KG1 (cell line): ENCODE results near the gene BRME1.
"Not testable (repeated sequence)": the region's sequence is repeated elsewhere in the genome, so short reads cannot be mapped to it uniquely, and the experiment has no call there.

Experiments
- DNase-seq: peaks from one replicate; lab custom pipeline; 2025; lab: John Stamatoyannopoulos, UW

The BRME1 gene

DNA sequence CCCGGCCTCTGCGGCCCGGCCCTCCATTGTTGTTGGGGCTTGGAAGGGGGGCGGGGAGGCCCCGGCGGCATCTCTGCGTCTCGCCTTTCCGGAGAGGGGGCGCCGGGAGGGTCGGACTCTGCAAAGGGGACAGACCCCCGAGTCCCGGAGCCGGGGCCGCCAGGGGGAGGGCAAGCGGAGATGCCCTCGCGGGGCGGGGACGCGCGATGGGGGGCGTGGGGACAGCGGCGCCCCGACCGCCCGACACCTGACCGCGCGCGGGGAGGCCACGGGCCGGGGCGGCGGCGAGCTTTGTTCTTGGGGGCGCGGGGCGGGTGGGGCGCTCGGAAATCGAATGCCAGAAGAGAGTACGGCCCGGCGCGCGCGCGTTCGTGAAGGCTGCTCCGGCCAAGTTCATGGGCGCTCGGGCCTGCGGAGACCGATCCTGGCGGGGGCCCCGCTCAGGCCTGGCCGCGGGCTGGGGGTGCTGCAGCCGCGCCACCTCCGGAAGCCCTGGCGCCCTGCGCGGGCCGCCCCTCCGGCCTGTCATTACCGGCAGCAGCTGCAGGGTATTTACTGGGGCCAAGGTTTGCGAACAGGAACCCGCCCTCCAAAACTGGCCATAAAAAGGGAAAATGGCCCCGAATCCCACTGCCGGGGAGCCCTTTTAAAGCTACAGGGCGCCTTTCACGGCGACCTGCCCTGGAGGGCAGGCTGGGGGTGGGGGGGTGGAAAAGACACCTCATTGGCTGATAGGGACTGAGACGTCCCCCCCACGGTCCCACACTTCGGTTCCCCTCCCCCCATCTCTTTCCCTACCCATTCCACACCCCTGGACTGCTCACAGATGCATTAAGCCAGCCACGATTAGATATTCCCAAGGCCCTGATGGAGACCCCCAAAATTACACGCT lies 40.1 kb downstream of the BRME1 start:
- DNase-seq: no peak

DNA sequence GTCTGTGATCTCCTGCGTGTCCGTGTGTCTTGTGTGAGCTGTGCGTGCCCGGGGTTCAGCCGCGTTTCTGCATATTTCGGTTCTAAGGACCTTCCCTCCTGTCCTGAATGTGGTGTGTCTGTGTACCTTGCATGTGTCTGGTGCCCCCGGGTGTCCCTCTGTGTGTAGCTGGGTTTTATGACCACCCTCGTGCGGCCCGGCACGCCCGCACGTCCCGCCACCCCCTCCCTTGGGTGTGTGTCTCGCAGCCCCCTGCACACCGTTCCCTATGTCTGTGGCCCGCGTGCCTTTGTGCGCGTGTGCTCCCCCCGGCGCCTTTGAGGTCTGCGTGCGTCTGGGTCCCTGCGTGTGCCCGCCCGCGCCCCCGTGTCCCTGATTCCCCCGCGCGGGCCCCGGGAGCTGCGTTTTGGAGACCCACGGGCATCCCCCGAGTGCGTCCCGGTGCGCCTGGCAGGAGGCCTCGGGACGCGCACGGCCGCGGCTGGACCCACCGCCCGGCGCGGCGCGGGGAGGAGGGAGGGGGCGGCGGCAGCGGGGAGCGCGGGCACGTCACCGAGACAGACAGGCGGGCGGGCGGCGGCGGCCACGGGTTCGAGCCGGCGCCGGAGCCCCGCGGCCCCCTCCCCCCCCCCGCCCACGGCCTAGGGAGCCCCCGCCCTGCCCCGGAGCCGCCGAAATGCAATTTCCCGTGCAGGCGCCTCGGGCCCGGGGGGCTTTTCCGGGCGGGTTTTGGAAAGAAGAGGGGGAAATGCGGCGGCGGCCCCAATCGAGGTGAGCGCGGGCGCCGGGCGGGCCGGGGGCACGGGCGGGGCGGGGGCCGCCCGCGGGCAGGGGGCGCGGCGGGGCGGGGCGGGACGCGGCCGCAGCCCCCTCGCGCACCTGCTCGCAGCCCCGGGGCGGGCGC lies 41.0 kb downstream of the BRME1 start:
- no peak for DNase-seq

DNA sequence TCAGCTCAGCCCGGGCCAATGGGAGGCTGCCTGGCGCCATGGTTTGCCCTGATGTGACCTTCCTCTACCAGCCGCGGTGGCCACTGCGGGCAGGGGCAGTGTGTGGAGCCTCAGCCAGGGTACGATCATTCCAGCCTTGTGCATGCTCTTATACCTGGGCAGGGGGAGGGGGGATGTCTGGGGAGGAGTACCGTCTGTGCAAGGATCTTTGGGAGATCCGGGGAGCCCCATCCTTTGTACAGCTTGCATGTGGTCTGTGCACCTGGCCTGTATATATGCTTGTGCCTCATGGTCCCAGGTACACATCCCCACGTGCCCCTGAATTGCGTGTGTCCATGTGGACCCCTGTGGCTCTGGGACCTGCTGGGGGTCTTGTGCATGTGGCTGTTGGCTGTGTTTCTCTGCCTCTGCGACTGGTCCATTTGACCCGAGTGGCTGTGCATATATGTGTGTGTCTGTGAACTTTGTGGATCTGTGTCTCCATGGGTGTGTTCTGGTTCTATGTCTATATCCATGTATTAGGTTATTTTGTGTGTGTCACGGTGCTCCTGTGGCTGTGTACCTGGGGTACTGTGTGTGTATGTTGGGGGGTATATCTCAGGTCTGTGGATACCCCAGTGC lies 41.8 kb downstream of the BRME1 start:
- DNase-seq: no peak

DNA sequence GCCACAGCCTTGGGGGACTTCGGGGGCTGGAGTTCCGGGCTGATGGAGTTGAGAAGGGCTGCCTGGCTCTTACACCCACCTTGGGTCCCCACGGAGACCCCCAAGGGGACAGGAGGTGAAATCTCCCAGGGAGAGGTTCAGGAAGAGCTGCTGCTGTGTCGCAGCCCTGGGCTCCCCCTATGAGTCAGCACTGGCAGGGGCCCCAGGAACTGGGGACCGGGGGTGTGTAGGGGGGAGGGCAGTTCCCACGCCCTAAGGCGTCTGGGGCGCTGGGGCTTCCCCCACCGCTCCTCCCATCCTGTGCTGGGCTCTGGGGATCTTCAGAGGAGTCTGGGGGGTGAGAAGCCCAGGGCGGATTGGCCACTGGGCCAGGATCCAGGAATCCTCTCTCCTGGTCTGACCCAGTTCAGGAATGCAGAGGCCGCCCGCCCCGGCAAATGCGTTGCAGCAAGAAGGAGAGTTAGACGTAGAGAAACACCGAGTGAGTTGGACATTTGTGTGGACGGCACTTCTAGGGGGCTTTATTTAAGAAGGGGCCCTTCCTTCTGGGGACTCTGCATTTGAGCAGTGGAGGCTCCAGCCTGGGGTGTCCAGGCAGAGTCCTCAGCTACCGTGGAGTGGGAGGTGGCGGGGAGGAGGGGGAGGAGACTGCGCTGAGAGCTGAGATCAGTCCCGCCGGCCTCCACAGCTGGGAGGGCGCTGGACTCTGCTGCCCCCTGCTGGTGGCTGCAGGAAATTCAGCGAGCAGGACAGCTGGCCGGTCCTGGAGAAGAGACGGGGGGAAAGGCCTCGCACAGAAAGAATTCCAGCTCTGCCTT lies 44.0 kb downstream of the BRME1 start:
- peak; percentile 60 for DNase-seq

DNA sequence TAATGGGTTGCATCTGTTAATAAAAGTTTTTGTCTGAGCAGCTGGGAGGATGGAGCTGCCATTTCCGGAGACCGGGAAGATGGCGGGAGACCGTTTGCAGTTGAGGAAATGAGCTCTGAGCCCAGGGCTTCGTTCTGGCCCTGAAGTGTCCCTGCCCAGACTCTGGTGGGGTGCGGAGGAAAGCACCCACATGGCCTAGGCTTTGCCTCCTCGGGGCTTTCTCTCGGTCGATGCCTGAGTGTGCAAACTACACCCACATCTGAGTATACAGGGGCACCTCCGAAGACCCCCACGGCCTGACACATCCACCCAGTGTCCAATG lies 44.6 kb downstream of the BRME1 start:
- DNase-seq: no peak

DNA sequence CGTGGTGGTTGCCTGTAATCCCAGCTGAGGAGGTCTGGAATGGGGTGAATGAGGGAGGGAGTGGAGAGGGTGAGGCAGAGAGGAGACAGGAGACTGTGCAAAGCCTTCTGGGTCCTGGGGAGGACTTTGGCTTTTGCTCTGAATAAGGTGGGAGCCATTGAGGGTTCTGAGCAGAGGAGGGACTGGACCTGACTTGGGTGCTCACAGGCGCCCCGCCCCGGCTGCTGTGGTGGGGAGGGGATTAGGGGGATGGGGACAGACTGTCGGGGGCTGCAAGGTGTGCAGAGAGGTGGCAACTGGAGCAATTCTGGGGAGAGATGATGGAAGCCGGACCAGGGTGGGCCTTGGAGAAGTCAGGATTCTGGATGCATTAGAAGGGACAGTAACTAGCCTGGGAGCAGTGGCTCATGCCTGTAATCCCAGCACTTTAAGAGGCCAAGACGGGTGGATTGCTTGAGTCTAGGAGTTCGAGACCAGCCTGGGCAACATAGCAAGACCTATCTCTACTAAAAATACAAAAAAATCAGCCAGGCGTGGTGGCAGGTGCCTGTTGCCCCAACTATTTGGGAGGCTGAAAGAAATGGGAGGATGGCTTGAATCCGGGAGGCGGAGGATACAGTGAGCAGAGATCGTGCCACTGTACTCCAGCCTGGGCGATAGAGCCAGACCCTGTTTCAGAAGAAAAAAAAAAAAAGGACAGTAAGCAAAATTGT lies 45.1 kb downstream of the BRME1 start:
- no peak for DNase-seq

DNA sequence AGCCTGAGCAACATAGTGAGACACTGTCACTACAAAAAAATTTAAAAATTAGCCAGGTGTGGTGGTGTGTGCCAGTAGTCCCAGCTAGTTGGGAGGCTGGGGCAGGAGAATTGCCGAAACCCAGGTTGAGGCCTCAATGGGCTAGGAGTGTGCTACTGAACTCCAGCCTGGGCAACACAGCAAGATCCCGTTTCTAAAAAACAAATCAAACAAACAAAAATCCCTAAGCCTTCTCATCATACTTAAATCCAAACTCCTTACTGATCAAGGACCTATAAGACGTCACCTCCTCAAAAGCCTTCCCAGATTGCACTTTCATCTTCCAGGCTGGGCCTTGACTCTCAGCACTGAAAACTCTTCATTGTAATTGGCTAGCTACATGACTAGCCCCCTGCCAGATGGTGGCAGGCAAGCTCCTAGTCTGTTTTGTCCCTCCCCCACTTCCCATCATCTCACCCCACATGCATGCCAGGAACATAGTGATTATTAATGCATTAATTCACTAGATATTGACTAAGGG lies 46.5 kb downstream of the BRME1 start:
- DNase-seq: no peak

DNA sequence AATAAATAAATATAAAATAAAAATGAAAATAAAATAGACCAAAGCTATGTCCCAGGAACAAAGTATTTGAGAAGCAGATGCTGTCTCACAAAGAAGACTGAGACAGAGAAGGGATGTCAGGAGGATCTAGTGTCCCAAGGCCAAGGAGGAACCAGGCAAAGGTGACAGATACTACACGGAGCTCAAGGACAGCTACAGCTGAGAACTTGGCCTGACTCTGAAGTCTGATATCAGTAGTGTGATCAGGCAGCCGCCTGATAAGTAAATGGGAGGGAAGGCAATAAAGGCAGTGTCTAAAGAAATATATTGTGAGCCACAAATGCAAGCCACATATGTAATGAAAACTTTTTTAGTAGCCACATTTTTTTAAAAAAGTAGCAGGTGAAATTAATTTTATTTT lies 49.4 kb downstream of the BRME1 start:
- DNase-seq: no peak

DNA sequence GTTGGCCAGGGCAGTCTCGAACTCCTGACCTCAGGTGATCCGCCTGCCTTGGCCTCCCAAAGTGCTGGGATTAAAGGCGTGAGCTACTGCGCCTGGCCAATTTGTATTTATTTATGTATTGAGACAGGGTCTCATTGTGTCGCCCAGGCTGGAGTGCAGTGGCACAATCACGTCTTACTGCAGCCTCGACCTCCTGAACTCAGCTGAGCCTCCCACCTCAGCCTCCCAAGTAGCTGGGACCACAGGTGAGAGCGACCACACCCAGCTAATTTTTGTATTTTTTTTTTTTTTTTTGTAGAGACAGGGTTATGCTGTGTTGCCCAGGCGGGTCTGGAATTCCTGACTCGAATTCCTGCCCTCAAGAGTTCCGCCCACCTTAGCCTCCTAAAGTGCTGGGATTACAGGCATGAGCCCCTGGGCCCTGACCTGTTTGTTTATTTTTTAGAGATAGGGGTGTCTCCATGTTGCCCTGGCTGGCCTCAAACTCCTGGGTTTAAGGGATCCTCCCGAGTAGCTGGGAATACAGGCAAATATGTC lies 53.7 kb downstream of the BRME1 start:
- not testable (repeated sequence) for DNase-seq

DNA sequence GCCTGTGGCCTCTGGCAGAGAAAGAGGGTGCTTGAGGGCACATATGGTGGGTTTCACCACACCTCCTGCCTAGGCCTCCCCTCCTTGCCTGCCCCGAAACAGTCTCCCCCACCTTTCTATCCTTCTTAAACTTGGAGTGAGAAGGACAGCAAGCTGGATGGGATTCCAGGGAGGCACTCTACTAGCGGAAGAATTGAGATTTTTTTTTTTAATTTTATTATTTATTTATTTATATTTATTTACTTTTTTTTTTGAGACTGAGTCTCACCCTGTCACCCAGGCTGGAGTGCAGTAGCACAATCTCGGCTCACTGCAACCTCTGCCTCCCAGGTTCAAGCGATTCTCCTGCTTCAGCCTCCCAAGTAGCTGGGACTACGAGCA lies 54.2 kb downstream of the BRME1 start:
- not testable (repeated sequence) for DNase-seq

DNA sequence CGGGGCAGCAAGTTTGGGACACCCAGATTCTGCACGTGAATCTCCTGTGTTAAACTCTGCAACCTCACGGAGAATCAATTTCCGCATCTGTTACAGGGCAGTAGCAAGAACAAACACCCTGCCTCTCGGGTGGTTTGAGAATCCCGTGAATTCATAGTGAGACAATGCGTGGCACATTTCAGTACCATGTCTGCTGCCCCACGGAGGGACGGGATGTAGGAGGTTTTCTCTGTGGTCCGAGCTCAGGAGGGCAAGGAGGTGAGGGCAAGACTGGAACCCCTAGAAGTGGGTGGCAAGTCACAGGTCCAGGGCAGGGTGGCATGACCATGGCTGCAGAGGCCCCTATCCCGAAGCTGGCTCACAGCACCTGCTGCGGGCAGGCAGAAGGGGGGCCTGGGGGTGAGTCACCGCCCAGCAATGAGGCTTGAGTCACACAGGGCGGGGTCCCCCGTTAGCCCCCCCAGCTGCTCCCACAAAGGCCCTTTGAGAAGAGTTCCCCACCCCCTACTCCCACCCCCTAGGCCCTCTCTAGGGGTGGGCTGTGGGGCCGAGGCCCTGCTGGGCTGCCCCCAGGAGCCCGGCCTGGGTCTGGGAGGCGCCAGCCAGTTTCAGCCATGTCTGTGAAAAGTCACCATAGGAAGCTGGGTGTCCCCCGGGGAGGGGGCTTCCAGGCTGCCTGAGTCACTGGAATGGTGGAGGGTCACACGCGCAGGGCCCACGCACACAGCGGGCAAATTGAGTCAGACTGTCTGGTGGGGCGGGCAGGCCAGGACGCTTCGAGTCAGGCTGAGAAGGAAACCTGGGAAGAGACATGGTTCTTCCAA lies 54.8 kb downstream of the BRME1 start:
- DNase-seq: no peak

DNA sequence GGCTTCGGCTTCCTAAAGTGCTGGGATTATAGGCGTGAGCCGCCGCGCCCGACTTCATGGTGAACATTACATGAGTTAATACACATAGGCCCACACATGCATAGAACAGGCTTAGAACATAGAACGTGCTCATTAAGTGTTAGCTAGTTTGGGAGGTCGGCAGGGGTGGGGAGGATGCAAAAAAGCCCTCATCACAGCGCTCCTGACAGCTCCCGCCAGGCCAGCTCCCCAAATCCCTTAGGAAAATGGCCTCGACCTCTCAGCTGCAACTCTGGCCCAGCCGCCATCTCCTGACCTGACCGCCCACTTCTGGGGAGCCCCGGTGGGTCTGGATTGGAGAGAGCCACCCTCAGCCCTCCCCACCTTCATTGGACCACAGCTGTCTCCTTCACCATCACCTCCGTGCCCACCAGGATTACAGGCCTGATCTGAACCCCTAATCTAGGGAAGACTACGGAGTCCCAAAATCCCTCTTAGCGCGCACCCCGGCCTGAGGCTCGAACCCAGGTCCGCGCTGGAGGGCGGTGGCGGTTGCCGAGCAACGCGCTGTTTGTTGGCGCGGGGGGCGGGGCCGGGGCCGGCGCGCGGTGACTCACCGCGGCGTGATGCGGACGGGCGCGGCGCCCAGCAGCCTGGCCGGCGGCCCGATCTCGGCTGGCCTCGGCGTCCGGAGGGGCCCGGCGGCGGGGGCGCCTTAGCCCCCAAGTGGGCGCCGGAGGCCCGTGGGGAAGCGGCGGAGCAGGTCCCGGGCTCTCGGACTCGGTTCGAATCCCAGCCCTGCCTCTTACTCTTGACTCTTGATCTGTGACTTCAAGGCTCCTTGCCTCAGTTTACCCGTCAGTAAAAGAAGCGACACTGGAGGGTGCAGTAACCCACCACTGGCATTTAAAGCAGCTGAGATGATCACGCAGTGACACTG lies 55.7 kb downstream of the BRME1 start:
- peak; percentile 15 for DNase-seq

DNA sequence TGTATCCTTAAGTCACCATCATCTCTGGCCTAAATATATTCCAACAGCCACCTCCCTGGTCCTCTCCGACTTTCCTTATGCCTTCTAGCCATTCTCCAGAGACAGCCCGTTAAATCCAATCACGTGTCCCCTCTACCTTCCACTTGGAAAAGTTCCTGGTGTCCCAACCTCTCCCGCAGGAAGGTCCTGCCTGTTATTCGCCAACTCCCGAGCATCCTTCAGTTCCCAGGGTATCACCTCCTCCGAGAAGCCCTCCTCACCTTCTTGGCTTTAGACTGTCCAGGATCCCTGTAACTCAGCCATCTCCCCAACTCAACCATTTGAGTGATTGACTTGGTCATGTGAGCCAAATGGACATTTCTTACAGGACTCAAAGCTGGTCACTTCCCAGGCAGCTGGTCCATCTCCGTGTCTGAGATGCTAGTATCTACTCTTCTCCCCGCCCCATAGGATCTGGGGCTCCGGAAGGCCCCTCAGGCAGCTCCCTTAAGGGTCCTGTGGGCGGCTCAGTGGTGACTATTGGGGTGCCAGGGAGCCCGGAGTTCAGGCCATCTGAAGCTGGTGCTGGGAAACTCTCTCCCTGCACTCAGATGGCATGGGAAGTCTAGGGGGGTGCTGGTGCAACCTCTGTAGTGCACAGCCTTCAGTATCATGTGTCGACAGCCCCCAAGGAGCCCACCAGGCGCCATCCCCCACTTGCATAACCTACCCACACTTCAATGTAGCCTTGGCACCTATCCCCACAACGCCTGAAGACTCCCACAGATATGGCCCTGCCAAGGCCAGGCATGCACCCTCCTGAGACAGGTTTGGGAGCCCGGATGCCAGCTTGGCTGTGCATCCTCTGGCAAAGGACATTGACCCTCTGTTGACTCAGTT lies 56.9 kb downstream of the BRME1 start:
- no peak for DNase-seq

DNA sequence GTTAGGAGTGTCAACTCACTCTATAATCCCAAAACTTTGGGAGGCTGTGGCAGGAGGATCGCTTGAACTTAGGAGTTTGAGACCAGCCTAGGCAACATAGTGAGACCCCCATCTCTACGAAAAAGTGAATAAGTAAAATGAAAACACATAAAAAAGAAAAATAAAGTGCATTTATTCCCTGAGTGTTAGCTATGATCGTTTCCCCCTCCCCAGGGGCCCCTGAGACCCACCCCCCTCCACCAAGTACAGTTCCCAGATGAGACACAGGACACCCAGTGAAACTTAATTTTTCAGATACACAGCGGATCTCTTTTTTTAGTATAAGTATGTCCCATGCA lies 57.6 kb downstream of the BRME1 start:
- no peak for DNase-seq

DNA sequence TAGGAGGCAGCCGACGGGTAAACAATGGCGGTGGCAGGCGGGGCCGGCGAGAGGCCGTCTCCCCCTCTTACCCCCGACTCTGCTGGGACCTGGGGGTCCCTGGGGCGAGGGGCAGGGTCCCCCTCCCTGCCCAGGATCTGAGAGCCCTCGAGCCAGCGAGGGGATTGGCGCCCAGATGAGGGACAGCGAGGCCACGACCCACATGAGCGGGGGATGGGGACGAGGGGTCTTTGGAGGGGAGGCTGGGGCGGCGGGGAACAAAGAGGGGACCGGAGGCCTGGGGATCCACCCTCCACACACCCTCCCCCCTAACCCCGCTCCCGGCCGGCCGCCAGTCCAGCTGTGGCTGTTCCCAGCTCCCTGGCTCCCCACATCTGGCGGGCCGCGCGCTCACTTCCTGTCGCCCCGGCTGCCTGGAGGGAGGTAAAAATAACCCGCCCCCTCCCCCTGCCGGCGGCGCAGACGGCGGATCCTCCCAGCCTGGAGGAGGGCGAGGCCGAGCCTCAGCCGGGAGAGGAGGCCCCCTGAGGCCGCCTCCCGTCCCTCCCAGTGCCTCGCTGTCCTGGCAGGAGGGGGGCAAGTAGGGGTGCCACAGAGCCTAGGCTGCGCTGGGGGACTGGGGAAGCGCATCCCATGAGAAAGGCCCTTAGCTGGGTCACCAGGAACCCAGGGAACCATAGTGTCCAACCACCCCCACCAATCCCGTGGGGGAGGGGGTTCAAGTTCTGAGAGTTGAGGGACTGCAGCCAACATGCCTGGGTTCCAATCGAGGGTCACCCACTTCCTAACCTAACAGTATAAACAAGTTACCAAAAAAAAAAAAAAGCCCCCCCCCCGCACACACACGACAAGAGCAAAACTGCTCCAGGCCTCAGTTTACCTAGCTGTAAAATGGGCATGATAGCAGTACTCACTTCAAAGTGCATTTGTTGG lies 58.2 kb downstream of the BRME1 start:
- peak; percentile 26 for DNase-seq

DNA sequence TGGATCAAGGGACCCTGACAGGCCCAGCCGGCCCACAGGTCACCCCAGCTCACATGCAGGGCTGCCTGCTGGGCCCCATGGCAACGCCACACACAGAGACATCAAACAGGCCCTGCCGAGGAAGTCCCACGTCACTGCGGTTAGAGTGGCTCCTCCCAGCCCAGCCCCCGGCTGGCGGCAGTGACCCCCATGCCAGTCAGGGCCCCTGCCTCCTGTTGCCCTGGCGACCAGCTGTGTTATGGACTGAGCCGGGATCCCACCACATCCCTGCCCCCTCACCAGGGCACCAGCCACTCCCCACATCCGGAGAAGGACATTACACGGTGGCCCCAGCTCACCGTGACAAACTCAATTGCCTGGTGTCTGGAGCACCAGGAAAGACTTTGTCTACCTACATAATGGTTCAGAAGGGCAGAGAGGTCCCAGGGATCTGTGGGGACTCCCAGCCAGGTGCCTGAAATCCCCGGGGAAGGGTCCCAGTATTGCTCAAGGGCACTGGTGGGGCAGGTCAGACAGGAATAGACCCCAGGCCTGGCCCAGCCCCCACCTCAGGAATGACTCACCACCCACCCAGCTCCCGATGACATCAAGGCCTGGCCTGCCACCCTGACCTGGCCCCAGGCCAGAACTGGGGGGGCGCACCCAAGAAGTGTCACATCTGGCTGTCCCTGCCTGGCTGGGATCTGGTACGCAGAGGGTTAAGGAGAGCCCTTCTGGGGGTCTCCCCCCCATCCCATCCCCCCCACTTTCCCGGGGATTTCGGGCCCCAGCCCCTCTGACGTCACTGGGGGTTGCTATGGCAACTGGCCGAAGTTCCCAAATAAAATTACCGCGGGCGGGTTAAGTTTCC lies 59.1 kb downstream of the BRME1 start:
- peak; percentile 79 for DNase-seq
